LNCAP (cell line): ENCODE results near the gene SPSB4.
A peak's percentile ranks its signal among the peaks of the same experiment; 100 is the strongest.

Experiments
- CTCF ChIP-seq: fragments of 450-650 bp; IDR thresholded peaks from 2 replicates; pipeline ENCODE4 v1.5.1; 2017; ENCODE audit warnings: mild to moderate bottlenecking

The SPSB4 gene

GRCh38 chr3:141104151-141104821 lies 53.1 kb downstream of the SPSB4 start:
- TF ChIP-seq CTCF: no peak

- peak; percentile 74 for TF ChIP-seq CTCF
Observed at GRCh38 chr3:141105828-141106628, 54.9 kb downstream of the SPSB4 start.

- no peak for TF ChIP-seq CTCF
Observed at GRCh38 chr3:141106842-141107241, 55.7 kb downstream of the SPSB4 start.

- TF ChIP-seq CTCF: no peak
Observed at GRCh38 chr3:141108039-141108438, 56.9 kb downstream of the SPSB4 start.

- no peak for TF ChIP-seq CTCF
Observed at GRCh38 chr3:141109751-141110150, 58.6 kb downstream of the SPSB4 start.

- no peak for TF ChIP-seq CTCF
Observed at GRCh38 chr3:141110322-141110721, 59.2 kb downstream of the SPSB4 start.

GRCh38 chr3:141111364-141112155 lies 60.4 kb downstream of the SPSB4 start:
- no peak for TF ChIP-seq CTCF
